GM20000 (cell line): Measurements from ENCODE around the gene HJURP.

Experiments
- DNase-seq: peaks from one replicate; pipeline ENCODE4 v3.0.0; 2012; ENCODE audit warnings: low spot score
- TF ChIP-seq, protein P1 (sequence below): IDR thresholded peaks from 2 replicates; pipeline ENCODE4 v1.5.1; 2012; ENCODE audit warnings: mild to moderate bottlenecking, control low read depth; ENCODE audit errors: extremely low read depth, missing control alignments

The HJURP gene

DNA sequence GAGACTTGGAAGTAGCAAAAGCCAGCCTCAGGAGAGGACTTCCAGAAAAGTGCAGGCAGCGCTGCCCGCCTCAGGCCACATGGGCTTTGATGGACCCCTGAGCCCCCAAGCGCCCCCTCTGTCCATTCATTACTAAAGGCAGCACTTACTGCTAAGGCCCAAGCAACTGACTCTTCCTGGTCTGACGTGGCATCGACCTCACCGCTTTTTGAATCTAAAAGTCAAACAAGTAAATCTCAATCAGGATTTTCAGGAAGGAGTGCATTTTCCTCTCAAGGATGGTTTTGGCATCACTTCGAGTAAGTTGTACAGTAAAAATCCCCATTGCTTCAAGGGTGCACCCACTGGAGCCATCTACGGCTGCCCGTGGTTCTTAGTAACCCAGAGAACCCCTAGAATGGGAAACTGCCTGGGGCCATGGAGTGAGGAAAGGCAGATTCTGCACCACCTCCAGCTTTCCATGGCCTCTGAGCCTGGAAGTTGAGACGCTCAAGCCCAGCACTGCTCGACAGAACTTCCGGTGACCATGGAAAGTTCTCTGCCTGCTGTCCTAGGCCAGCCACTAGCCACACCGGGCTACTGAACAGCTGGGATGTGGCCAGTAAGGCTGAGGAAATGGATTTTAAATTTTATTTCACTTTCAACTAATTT is 7.0 kb downstream of the HJURP start:
- TF ChIP-seq, protein P1, sequence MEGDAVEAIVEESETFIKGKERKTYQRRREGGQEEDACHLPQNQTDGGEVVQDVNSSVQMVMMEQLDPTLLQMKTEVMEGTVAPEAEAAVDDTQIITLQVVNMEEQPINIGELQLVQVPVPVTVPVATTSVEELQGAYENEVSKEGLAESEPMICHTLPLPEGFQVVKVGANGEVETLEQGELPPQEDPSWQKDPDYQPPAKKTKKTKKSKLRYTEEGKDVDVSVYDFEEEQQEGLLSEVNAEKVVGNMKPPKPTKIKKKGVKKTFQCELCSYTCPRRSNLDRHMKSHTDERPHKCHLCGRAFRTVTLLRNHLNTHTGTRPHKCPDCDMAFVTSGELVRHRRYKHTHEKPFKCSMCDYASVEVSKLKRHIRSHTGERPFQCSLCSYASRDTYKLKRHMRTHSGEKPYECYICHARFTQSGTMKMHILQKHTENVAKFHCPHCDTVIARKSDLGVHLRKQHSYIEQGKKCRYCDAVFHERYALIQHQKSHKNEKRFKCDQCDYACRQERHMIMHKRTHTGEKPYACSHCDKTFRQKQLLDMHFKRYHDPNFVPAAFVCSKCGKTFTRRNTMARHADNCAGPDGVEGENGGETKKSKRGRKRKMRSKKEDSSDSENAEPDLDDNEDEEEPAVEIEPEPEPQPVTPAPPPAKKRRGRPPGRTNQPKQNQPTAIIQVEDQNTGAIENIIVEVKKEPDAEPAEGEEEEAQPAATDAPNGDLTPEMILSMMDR, result no peak
- no peak for DNase-seq

DNA sequence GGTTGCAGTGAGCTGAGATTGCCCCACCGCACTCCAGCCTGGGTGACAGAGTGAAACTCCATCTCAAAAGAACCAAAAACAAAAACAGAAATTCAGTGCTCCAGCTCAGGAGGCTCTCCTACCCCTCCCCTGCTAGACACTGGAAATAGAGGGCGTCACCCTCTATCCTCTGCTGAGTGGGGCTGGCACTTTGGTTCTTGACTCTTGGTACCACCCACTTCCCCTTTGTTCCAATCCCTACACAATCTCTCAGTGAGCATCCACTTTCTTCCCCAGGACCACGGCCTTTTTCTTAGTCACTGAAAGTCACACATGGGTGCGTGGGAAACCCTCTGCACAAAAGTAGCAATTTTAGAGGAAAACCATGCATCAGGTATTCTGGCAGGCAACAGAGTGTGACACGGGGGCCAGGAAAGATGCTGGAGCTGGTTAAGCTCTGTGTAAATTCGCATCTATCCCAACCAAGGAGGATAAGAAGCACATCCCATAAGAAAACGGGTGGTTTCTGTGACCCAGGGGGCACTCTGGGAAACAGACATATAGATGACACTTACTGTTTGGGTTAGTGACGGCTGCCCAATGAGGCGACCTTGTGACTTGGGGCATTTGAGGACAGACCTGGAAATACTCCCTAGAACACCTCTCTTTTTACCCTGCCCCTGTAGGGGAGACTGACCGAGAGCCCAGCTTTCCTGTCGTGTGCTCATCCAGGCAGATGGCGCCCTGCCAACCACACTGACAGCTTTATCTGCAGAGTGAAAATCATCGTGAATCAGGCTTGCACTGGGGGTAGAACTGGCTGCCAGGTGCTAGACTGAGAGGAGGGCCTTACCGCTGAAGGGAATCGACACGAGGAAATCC is 7.7 kb downstream of the HJURP start:
- TF ChIP-seq, protein P1, result no peak
- DNase-seq, result no peak

DNA sequence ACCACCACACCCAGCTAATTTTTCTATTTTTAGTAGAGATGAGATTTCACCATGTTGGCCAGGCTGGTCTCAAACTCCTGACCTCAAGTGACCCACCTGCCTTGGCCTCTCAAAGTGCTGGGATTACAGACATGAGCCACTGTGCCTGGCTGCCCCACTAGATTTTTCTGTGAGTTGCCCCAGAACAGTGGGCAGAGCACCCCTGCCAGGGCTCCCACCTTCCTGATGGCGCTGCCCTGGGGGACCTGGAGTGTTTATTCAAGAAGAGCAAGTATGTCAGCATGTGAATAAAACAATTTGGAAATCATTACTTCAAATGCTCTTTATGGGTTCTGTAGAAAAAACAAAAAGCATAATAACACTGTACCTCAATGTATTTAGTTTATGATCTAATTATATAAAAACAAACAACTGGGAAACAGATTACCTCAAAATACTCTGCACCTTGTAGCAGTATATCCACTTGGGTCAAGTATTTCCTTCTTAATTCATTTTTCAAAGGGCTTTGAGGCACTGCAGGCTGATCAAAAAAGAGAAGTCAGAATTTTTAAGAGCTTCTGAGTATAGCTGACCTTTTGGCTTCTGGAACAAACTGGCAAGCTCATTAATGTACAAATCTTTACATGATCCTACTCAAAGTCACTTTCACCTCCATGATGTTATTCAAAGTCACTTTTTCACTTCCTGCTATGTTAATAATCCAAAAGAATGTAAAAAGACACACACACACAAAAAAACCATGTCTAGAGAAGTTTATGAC is 8.9 kb downstream of the HJURP start:
- TF ChIP-seq, protein P1, result no peak

DNA sequence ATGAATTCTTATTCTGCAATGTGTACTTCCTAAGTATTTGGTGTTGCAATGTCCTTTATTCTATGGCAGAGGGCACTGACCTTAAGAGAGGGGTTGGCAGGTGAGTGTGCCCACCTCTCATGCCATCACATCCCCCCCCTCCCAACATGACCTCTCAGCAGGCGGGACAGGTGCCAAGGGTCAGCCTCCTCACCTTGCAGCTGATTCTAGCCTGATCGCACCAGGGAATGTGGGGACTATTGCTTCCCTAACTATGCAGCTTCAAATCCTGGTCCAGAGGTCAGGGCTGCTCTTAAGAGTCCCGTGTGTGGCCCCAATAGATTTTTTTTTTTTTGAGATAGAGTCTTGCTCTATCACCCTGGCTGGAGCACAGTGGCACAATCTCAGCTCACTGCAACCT is 9.5 kb downstream of the HJURP start:
- TF ChIP-seq, protein P1, result no peak
- DNase-seq, result no peak

More for the DNA sequence above, 8.9 kb downstream of the HJURP start:
- no peak for DNase-seq

DNA sequence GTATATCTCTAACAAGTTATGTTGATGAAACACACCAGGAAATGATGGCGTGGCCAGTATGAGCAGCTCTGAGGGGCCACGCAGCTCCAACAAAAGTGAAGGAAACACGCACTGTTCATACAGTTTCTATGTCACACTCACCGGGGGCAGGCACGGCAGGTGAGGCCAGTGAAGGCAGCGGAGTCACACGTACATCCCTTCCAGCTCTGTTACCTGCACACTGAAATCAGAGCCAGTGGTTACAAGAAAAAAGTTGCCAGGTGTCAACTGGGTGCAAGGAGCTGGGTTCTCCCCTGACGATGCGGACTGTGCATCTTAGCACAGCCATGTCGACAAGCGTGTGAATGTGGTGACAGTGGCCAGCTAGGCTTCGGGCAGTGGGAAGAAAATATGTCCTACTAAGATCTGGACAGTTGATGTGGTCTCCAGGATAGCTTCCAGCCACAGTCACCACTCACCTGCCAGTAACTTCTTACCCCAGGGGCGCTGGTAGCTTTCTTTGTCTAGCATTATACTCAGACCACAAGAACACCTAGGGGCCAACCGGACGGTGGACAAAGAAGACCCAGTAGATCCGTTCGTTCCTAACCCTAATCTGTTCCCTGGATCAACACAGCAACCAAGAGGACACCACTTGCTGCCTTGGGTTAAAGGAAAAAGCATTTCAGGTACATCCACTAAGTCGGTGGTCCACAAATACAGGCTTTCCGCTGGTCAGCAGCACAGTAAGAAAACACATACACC is 10.1 kb downstream of the HJURP start:
- DNase-seq, result no peak
- TF ChIP-seq, protein P1, result no peak

DNA sequence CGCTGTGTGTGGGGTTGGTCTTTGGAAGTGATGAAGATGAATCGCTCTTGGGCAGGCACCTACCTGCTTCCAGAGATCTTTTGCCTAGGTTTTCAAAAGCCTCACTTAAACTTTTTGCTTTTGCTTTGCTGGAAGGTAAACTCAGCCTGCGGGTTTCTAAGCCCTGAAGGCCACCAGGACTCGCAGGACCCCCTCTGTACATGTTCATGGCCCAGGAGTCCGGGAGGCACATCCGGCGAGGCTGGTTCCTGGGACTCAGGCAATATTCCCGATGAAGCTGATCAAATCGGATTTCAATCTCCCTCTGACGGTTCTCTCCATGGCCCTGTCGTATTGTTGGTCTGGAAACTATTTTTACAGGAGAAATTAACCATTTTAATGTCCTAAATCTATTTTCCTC is 13.2 kb downstream of the HJURP start:
- DNase-seq, result no peak
- TF ChIP-seq, protein P1, result no peak
